D721Med (cell line): ENCODE results near the gene FOXP1.

Experiments
- DNase-seq: peaks from one replicate; pipeline ENCODE4 v3.0.0; 2011; ENCODE audit warnings: low spot score; ENCODE audit not compliant: insufficient read length
- FAIRE-seq: peaks from 2 replicates; lab custom pipeline; 2011; peaks lifted over from hg19 to GRCh38; lab: Jason Lieb, UNC
- CTCF ChIP-seq: IDR thresholded peaks from 2 replicates; pipeline ENCODE4 v1.5.1; 2012; ENCODE audit warnings: mild to moderate bottlenecking, control low read depth; ENCODE audit not compliant: insufficient read depth; ENCODE audit errors: missing control alignments

Gene FOXP1

GRCh38 chr3:71618538-71618937, 35.0 kb upstream of the FOXP1 start:
- DNase-seq = no peak
- TF ChIP-seq CTCF = no peak
- no peak for FAIRE-seq

- no peak for TF ChIP-seq CTCF
- no peak for FAIRE-seq
- no peak for DNase-seq
Measured at GRCh38 chr3:71616571-71617021, 33.1 kb upstream of the FOXP1 start.

- DNase-seq (no peak), FAIRE-seq (no peak)
- TF ChIP-seq CTCF = no peak
Measured at GRCh38 chr3:71614869-71615268, 31.3 kb upstream of the FOXP1 start.

GRCh38 chr3:71614426-71614825, 30.9 kb upstream of the FOXP1 start:
- no peak for TF ChIP-seq CTCF
- FAIRE-seq (no peak), DNase-seq (no peak)

- DNase-seq = no peak
- no peak for FAIRE-seq
- TF ChIP-seq CTCF = no peak
Measured at GRCh38 chr3:71611099-71611498, 27.6 kb upstream of the FOXP1 start.

- no peak for DNase-seq
- FAIRE-seq = no peak
- TF ChIP-seq CTCF = no peak
Measured at GRCh38 chr3:71607364-71607763, 23.8 kb upstream of the FOXP1 start.

GRCh38 chr3:71606582-71606981, 23.1 kb upstream of the FOXP1 start:
- FAIRE-seq (no peak), DNase-seq (no peak)
- TF ChIP-seq CTCF = no peak
